WTC11 (cell line): ENCODE data around the gene LMBRD1. TPM values are rescaled to one million over a fixed set of nuclear protein-coding genes. Genes with fewer than 3 reads are reported as not detected.
A peak's percentile ranks its signal among the peaks of the same experiment; 100 is the strongest.

Experiments
- ATAC-seq: fragments of 200-7000 bp; cut with Tn5 transposase; 2 replicates; pipeline ENCODE4 v1.10.0; 2021; ENCODE audit warnings: mild to moderate bottlenecking, moderate library complexity
- CTCF ChIA-PET: fragments of 300-600 bp; sonication (Branson Sonifier 250); formaldehyde crosslinking; loops from one replicate; lab custom pipeline; 2021; ENCODE audit warnings: antibody characterized with exemption; lab: Charles Lee
- POLR2A ChIA-PET: fragments of 350-600 bp; sonication (Branson Sonifier 250); formaldehyde crosslinking; loops from one replicate; lab custom pipeline; 2021; ENCODE audit warnings: antibody characterized with exemption; lab: Charles Lee
- DNase-seq: peaks from one replicate; pipeline ENCODE4 v3.0.0; 2021; ENCODE audit warnings: low spot score
- H3K27ac Mint-ChIP-seq: 2 replicates; pipeline ENCODE4 v1.8.0; 2021; ENCODE audit warnings: mixed read lengths
- H3K27me3 Mint-ChIP-seq: 2 replicates; pipeline ENCODE4 v1.8.0; 2021; ENCODE audit warnings: low read depth, mild to moderate bottlenecking, moderate library complexity, mixed read lengths
- H3K36me3 Mint-ChIP-seq: 2 replicates; pipeline ENCODE4 v1.8.0; 2021; ENCODE audit warnings: mixed read lengths
- H3K4me1 Mint-ChIP-seq: 2 replicates; pipeline ENCODE4 v1.8.0; 2022; ENCODE audit warnings: mixed read lengths
- H3K4me3 Mint-ChIP-seq: 2 replicates; pipeline ENCODE4 v1.8.0; 2021; ENCODE audit warnings: mild to moderate bottlenecking, moderate library complexity, mixed read lengths
- H3K9me3 Mint-ChIP-seq: 2 replicates; pipeline ENCODE4 v1.8.0; 2021; ENCODE audit warnings: mixed read lengths
- EMX1 ChIP-seq: fragments of 250-450 bp; sonication (Bioruptor Pico); IDR thresholded peaks from 2 replicates; pipeline ENCODE4 v1.8.0; 2021; ENCODE audit warnings: mild to moderate bottlenecking
- FOXJ3 ChIP-seq: sonication (generic); formaldehyde crosslinking; IDR thresholded peaks from 2 replicates; pipeline ENCODE4 v1.9.0; 2021; ENCODE audit warnings: missing genetic modification reagents, mild to moderate bottlenecking, borderline replicate concordance
- JUN ChIP-seq: sonication (generic); formaldehyde crosslinking; IDR thresholded peaks from 2 replicates; pipeline ENCODE4 v1.8.0; 2023; ENCODE audit warnings: mild to moderate bottlenecking, missing genetic modification reagents
- NFATC4 ChIP-seq: fragments of 250-450 bp; sonication (Bioruptor Pico); IDR thresholded peaks from 2 replicates; pipeline ENCODE4 v1.9.0; 2021; ENCODE audit warnings: mild to moderate bottlenecking
- NR3C1 ChIP-seq: sonication (generic); formaldehyde crosslinking; conservative IDR thresholded peaks from 2 replicates; pipeline ENCODE4 v1.8.1; 2023; ENCODE audit warnings: low read depth, mild to moderate bottlenecking, missing genetic modification reagents
- RELA ChIP-seq: sonication (generic); formaldehyde crosslinking; IDR thresholded peaks from 2 replicates; pipeline ENCODE4 v1.8.1; 2022; ENCODE audit warnings: missing genetic modification reagents, mild to moderate bottlenecking, borderline replicate concordance
- RORB ChIP-seq: fragments of 250-450 bp; sonication (Bioruptor Pico); IDR thresholded peaks from 2 replicates; pipeline ENCODE4 v1.9.0; 2021; ENCODE audit warnings: mild to moderate bottlenecking
- SMAD3 ChIP-seq: sonication (generic); formaldehyde crosslinking; IDR thresholded peaks from 2 replicates; pipeline ENCODE4 v1.8.0; 2022; ENCODE audit warnings: missing genetic modification reagents, mild to moderate bottlenecking, borderline replicate concordance
- ZNF232 ChIP-seq: sonication (generic); formaldehyde crosslinking; IDR thresholded peaks from 2 replicates; pipeline ENCODE4 v1.8.0; 2022; ENCODE audit warnings: mild to moderate bottlenecking, missing genetic modification reagents
- total RNA-seq: library from RNA; stranded (reverse); gene quantifications from 3 replicates; pipeline ENCODE4 v1.2.3, GENCODE V29; 2021
- TF ChIP-seq, protein P1 (sequence below): sonication (generic); formaldehyde crosslinking; IDR thresholded peaks from 2 replicates; pipeline ENCODE4 v1.8.0; 2022; ENCODE audit warnings: mild to moderate bottlenecking, missing genetic modification reagents
- TF ChIP-seq, protein P2 (sequence below): sonication (generic); formaldehyde crosslinking; conservative IDR thresholded peaks from 2 replicates; pipeline ENCODE4 v1.8.1; 2022; ENCODE audit warnings: mild to moderate bottlenecking, missing genetic modification reagents
- TF ChIP-seq, protein P3 (sequence below): sonication (generic); formaldehyde crosslinking; IDR thresholded peaks from 2 replicates; pipeline ENCODE4 v1.8.1; 2022; ENCODE audit warnings: low read depth, mild to moderate bottlenecking, moderate library complexity, missing genetic modification reagents, borderline replicate concordance
- TF ChIP-seq, protein P4 (sequence below): fragments of 250-450 bp; sonication (Bioruptor Pico); IDR thresholded peaks from 2 replicates; pipeline ENCODE4 v1.9.0; 2021; ENCODE audit warnings: mild to moderate bottlenecking
- TF ChIP-seq, protein P5 (sequence below): fragments of 250-450 bp; sonication (Bioruptor Pico); IDR thresholded peaks from 2 replicates; pipeline ENCODE4 v1.9.0; 2021; ENCODE audit warnings: mild to moderate bottlenecking, borderline replicate concordance
- TF ChIP-seq, protein P6 (sequence below): sonication (generic); formaldehyde crosslinking; IDR thresholded peaks from 2 replicates; pipeline ENCODE4 v1.8.0; 2022; ENCODE audit warnings: mild to moderate bottlenecking, missing genetic modification reagents

The LMBRD1 gene
- total RNA-seq, 1 experiment from 2014 or later, result 15.0 TPM

DNA sequence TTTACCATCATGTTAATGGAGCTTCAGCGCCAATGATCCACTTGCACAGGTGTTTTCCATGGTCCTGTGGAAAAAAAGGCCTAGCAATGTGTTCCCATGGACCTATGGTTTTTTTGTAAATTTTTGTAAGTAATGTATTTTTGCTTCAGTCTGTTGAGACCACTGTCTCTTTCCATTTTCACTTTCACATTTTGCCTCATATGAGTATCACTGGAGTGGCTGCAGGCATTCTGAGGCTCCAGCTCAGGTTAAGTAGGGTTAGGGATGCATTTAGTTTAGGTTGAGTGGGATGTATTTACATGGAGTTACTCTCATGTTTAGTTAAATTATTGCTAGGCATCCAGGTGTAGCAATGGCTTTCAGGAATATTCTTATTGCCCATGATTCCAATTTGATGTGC is 19.2 kb upstream of the LMBRD1 start (continued):
- no peak for TF ChIP-seq NR3C1 (CRISPR knock-in tag)

DNA sequence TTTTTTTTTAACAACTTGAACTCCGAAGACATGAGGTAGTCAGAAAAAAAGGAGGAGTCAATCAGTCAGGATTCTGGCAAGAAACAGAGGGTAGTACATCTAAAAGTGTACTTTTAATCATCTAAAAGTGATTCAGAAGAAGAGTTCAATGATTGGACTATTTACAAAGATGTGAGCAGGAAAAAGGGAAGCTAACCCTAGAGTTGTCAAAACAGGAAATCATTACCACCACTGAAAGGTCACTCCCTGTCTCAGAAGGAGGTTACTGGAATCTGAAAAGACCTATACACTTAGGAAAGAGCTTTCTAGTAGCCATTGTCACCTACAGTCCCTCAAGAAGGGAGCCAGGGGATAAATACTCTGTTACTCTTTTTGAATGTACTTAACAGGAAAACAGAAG is 16.7 kb upstream of the LMBRD1 start:
- Mint-ChIP-seq H3K27ac (peak overlapping the region; percentile 40), H3K9me3 (no peaks in the 10 kb centered on the region), H3K27me3 (no peaks in the 10 kb centered on the region), H3K4me1 (peaks cover 40% of the 10 kb centered on the region), H3K36me3 (no peaks in the 10 kb centered on the region), H3K4me3 (no peak overlapping the region)
- peak; percentile 55 for ATAC-seq
- ChIA-PET CTCF (interaction anchor here (0.7 to 1.4 kb wide), 2 partner anchors 16 to 17 kb away, joined by 3 to 5 read pairs; partner anchors contain the start of gene LMBRD1), POLR2A (no interaction called here)
- no peak for TF ChIP-seq ZNF232 (CRISPR knock-in tag)
- TF ChIP-seq, protein P1, sequence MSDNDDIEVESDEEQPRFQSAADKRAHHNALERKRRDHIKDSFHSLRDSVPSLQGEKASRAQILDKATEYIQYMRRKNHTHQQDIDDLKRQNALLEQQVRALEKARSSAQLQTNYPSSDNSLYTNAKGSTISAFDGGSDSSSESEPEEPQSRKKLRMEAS (CRISPR knock-in tag), result no peak
- TF ChIP-seq, protein P2, sequence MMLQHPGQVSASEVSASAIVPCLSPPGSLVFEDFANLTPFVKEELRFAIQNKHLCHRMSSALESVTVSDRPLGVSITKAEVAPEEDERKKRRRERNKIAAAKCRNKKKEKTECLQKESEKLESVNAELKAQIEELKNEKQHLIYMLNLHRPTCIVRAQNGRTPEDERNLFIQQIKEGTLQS (CRISPR knock-in tag), result no peak
- TF ChIP-seq EMX1, result no peak
- TF ChIP-seq RORB (CRISPR knock-in tag), result no peak
- no peak for TF ChIP-seq JUN
- TF ChIP-seq, protein P3, sequence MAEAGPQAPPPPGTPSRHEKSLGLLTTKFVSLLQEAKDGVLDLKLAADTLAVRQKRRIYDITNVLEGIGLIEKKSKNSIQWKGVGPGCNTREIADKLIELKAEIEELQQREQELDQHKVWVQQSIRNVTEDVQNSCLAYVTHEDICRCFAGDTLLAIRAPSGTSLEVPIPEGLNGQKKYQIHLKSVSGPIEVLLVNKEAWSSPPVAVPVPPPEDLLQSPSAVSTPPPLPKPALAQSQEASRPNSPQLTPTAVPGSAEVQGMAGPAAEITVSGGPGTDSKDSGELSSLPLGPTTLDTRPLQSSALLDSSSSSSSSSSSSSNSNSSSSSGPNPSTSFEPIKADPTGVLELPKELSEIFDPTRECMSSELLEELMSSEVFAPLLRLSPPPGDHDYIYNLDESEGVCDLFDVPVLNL (CRISPR knock-in tag), result no peak
- DNase-seq, result no peak

DNA sequence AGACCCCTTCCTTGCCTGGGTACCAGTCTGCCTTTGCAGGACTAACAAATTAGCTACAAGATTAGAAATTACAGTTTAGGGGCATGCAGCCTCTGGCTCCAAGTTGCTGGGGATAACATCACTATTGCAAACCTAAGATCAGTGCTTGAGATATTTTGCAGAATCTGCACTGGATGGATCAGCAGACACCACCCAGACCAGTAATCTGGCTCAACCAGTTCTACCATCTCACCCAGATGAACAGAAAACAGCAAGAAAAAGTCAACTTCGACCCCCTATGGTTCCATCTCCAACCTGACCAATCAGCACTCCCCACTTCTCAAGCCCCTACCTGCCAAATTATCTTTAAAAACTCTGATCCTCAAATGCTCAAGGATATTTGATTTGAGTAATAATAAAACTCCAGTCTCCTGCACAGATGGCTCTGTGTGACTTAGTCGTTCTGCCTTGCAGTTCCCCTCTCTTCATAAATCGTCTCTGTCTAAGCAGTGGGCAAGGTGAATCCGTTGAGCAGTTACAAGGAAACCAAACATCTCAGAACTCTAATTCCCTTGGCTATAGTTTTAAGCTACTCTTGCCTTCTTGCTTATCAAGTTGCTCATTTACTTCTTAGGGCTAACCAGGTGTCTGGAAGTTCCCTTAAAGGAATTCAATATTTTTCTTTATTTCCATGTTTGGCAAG is 16.1 kb upstream of the LMBRD1 start:
- H3K27ac Mint-ChIP-seq, result no peak overlapping the region
- peaks cover 40% of the 10 kb centered on the region for H3K4me1 Mint-ChIP-seq
- H3K27me3 Mint-ChIP-seq, result no peaks in the 10 kb centered on the region
- no peak for DNase-seq
- 0 out of 2 replicates have a peak, but pooled peaks have one; percentile 19 for ATAC-seq
- ChIA-PET CTCF (interaction anchor here (0.7 to 1.4 kb wide), 2 partner anchors 16 to 17 kb away, joined by 3 to 5 read pairs; partner anchors contain the start of gene LMBRD1), POLR2A (no interaction called here)
- H3K9me3 Mint-ChIP-seq, result no peaks in the 10 kb centered on the region
- no peaks in the 10 kb centered on the region for H3K36me3 Mint-ChIP-seq
- H3K4me3 Mint-ChIP-seq, result no peak overlapping the region
- TF ChIP-seq, protein P4, sequence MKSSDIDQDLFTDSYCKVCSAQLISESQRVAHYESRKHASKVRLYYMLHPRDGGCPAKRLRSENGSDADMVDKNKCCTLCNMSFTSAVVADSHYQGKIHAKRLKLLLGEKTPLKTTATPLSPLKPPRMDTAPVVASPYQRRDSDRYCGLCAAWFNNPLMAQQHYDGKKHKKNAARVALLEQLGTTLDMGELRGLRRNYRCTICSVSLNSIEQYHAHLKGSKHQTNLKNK (CRISPR knock-in tag), result no peak
- TF ChIP-seq NFATC4 (CRISPR knock-in tag) (no peak), RELA (CRISPR knock-in tag) (no peak), FOXJ3 (no peak), SMAD3 (CRISPR knock-in tag) (no peak)
- TF ChIP-seq, protein P5, sequence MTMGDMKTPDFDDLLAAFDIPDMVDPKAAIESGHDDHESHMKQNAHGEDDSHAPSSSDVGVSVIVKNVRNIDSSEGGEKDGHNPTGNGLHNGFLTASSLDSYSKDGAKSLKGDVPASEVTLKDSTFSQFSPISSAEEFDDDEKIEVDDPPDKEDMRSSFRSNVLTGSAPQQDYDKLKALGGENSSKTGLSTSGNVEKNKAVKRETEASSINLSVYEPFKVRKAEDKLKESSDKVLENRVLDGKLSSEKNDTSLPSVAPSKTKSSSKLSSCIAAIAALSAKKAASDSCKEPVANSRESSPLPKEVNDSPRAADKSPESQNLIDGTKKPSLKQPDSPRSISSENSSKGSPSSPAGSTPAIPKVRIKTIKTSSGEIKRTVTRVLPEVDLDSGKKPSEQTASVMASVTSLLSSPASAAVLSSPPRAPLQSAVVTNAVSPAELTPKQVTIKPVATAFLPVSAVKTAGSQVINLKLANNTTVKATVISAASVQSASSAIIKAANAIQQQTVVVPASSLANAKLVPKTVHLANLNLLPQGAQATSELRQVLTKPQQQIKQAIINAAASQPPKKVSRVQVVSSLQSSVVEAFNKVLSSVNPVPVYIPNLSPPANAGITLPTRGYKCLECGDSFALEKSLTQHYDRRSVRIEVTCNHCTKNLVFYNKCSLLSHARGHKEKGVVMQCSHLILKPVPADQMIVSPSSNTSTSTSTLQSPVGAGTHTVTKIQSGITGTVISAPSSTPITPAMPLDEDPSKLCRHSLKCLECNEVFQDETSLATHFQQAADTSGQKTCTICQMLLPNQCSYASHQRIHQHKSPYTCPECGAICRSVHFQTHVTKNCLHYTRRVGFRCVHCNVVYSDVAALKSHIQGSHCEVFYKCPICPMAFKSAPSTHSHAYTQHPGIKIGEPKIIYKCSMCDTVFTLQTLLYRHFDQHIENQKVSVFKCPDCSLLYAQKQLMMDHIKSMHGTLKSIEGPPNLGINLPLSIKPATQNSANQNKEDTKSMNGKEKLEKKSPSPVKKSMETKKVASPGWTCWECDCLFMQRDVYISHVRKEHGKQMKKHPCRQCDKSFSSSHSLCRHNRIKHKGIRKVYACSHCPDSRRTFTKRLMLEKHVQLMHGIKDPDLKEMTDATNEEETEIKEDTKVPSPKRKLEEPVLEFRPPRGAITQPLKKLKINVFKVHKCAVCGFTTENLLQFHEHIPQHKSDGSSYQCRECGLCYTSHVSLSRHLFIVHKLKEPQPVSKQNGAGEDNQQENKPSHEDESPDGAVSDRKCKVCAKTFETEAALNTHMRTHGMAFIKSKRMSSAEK (CRISPR knock-in tag), result no peak
- TF ChIP-seq, protein P6, sequence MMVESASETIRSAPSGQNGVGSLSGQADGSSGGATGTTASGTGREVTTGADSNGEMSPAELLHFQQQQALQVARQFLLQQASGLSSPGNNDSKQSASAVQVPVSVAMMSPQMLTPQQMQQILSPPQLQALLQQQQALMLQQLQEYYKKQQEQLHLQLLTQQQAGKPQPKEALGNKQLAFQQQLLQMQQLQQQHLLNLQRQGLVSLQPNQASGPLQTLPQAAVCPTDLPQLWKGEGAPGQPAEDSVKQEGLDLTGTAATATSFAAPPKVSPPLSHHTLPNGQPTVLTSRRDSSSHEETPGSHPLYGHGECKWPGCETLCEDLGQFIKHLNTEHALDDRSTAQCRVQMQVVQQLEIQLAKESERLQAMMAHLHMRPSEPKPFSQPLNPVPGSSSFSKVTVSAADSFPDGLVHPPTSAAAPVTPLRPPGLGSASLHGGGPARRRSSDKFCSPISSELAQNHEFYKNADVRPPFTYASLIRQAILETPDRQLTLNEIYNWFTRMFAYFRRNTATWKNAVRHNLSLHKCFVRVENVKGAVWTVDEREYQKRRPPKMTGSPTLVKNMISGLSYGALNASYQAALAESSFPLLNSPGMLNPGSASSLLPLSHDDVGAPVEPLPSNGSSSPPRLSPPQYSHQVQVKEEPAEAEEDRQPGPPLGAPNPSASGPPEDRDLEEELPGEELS (CRISPR knock-in tag), result no peak
